ENCODE measurements around the gene IFITM2.

GRCh38 chr11:303363-303762 is 4.3 kb upstream of the IFITM2 start:
- no peak for TF ChIP-seq ZNF274 (IDR thresholded peaks at IDR 0.05; ENCODE audit: low read depth, low read length)
- no peak for TF ChIP-seq SUZ12 (IDR thresholded peaks at IDR 0.05; ENCODE audit: extremely low read depth, insufficient read depth, insufficient read length)

All from NT2/D1 (cell line).